HepG2 (cell line): ENCODE measurements around the gene METTL26. TPM values are rescaled to one million over a fixed set of nuclear protein-coding genes. Genes with fewer than 3 reads are reported as not detected.

ENCODE experiments used
- CREB3 ChIP-seq: sonication (generic); formaldehyde crosslinking; IDR thresholded peaks from 2 replicates; pipeline ENCODE4 v1.5.0; 2020; ENCODE audit warnings: missing genetic modification reagents
- ETS1 ChIP-seq: sonication (generic); formaldehyde crosslinking; IDR thresholded peaks from 2 replicates; pipeline ENCODE4 v1.4.0; 2020; ENCODE audit warnings: missing genetic modification reagents
- HMG20B ChIP-seq: conservative IDR thresholded peaks from 2 replicates; pipeline ENCODE4 v1.6.1; 2016; ENCODE audit warnings: missing genetic modification reagents, missing compliant biosample characterization
- MAFG ChIP-seq: sonication (generic); formaldehyde crosslinking; IDR thresholded peaks from 2 replicates; pipeline ENCODE4 v1.5.1; 2020; ENCODE audit warnings: mild to moderate bottlenecking, missing genetic modification reagents
- NCOA5 ChIP-seq: sonication (generic); formaldehyde crosslinking; IDR thresholded peaks from 2 replicates; pipeline ENCODE4 v1.4.0; 2020; ENCODE audit warnings: missing genetic modification reagents
- PLRG1 ChIP-seq: fragments of 450-650 bp; conservative IDR thresholded peaks from 2 replicates; pipeline ENCODE4 v1.6.1; 2016
- POLR2A ChIP-seq, 2 experiments: IDR thresholded peaks; 2 replicates each; pipeline ENCODE4 v1.6.1; 2011; ENCODE audit warnings: low read depth in 2 of 2, low read length in 2 of 2, mild to moderate bottlenecking in 1 of 2, moderate library complexity in 1 of 2; ENCODE audit not compliant: insufficient read depth in 1 of 2
- SIX1 ChIP-seq: sonication (generic); formaldehyde crosslinking; IDR thresholded peaks from 2 replicates; pipeline ENCODE4 v1.4.0; 2020; ENCODE audit warnings: missing genetic modification reagents, borderline replicate concordance
- SIX4 ChIP-seq: sonication (generic); formaldehyde crosslinking; IDR thresholded peaks from 2 replicates; pipeline ENCODE4 v1.4.0; 2020; ENCODE audit warnings: missing genetic modification reagents
- SP4 ChIP-seq: sonication (generic); formaldehyde crosslinking; IDR thresholded peaks from 2 replicates; pipeline ENCODE4 v1.8.1; 2023; ENCODE audit warnings: mild to moderate bottlenecking, missing genetic modification reagents
- TEF ChIP-seq: sonication (generic); formaldehyde crosslinking; IDR thresholded peaks from 2 replicates; pipeline ENCODE4 v1.5.0; 2020; ENCODE audit warnings: missing genetic modification reagents
- ZBTB42 ChIP-seq: sonication (generic); formaldehyde crosslinking; IDR thresholded peaks from 2 replicates; pipeline ENCODE4 v1.5.0; 2020; ENCODE audit warnings: mild to moderate bottlenecking, missing genetic modification reagents
- ZBTB7B ChIP-seq: sonication (generic); formaldehyde crosslinking; IDR thresholded peaks from 2 replicates; pipeline ENCODE4 v1.4.0; 2020; ENCODE audit warnings: missing genetic modification reagents
- ZC3H4 ChIP-seq: sonication (generic); formaldehyde crosslinking; IDR thresholded peaks from 2 replicates; pipeline ENCODE4 v1.4.0; 2020; ENCODE audit warnings: missing genetic modification reagents, borderline replicate concordance
- ZFP1 ChIP-seq: IDR thresholded peaks from 2 replicates; pipeline ENCODE4 v1.6.1; 2016
- ZNF20 ChIP-seq: sonication (generic); formaldehyde crosslinking; IDR thresholded peaks from 2 replicates; pipeline ENCODE4 v1.4.0; 2020; ENCODE audit warnings: mild to moderate bottlenecking, moderate library complexity, missing genetic modification reagents
- ZNF652 ChIP-seq: IDR thresholded peaks from 2 replicates; pipeline ENCODE4 v1.6.1; 2016; ENCODE audit warnings: low read depth, borderline replicate concordance
- polyA plus RNA-seq, 8 experiments: library from polyadenylated mRNA; depleted of rRNA in 3 of 8; stranded (reverse) in 7 of 8; unstranded in 1 of 8; fragments of >200 nt; fragmentation: Illumina TruSeq in 4 of 8; extraction: Trizol in 4 of 8; gene quantifications; 2 replicates each; pipeline versions ENCODE4 v1.2.1 to v1.2.3, GENCODE V29; 2011 to 2016; ENCODE audit warnings: low read depth in 4 of 8, missing spikeins in 1 of 8, mixed read lengths in 1 of 8; ENCODE audit not compliant: insufficient read depth in 1 of 8
- total RNA-seq, 5 experiments: library from RNA; depleted of rRNA; stranded (reverse); fragments of >200 nt; fragmentation: Illumina TruSeq; extraction: Trizol; gene quantifications; 2 replicates each; pipeline ENCODE4 v1.2.3, GENCODE V29; 2016; ENCODE audit warnings: low read depth in 1 of 5
- TF ChIP-seq, protein P1 (sequence below): sonication (generic); formaldehyde crosslinking; IDR thresholded peaks from 2 replicates; pipeline ENCODE4 v1.9.0; 2022; ENCODE audit warnings: low read depth, missing genetic modification reagents
- TF ChIP-seq, protein P2 (sequence below): sonication (generic); formaldehyde crosslinking; IDR thresholded peaks from 2 replicates; pipeline ENCODE4 v1.4.0; 2020; ENCODE audit warnings: missing genetic modification reagents
- TF ChIP-seq, protein P3 (sequence below): sonication (generic); formaldehyde crosslinking; conservative IDR thresholded peaks from 2 replicates; pipeline ENCODE4 v1.4.0; 2020; ENCODE audit warnings: missing genetic modification reagents

Gene METTL26
- total and polyA plus RNA-seq, 2 of the 13 experiments (the other 11 are each of a cell fraction or from before 2014, with no cell fraction given), result 65.5 to 70.1 TPM

DNA sequence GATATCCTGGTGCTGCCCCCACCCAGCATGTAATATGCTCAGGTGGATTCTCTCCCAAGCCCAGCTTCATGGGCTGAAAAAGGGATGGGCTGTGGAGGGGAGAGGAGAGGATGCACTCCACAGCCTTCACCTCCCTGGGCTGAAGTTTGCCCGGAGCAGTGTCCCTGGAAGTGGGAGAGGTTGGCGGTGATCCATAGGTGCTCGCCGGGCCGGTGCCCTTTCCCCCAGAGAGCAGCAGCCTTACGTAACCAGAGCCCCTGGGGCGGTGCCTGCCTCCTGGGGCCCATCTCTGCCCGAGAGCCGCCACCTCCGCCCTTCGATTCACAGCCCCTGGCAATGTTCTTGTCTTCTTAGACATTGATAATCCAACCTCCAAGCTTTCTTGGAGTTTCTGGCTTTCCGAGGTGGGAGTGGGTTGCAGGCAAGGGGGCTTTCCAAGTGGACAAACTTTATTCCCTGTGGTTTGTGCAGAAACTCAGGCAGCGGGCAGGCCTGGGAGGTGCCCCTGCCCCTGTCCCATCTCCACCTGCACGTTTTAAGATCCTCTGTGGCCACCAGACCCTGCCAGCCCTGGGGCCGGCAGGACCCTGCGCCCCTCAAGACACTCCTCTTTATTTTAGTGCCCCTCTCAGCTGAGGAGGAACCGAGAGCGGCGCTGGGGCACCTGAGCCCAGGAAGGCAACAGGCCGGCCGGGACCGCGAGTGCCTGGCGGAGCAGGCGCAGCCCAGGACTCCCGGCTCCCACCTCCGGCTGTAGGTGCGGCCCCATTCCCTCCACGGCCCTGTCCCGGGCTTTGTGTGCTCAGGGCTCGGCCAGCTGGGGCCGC is 10.0 kb upstream of the METTL26 start (continued):
- TF ChIP-seq TEF (CRISPR knock-in tag) (no peak), ZC3H4 (CRISPR knock-in tag) (no peak), ETS1 (no peak), SP4 (CRISPR knock-in tag) (no peak; the same call in 1 of the 2 replicates), ZNF20 (CRISPR knock-in tag) (no peak), POLR2A (IDR thresholded peaks at IDR 0.05; ENCODE audit: insufficient read depth in 1 of 2, low read depth in 2 of 2, low read length in 2 of 2) (peak; percentile 45 to 61), NCOA5 (CRISPR knock-in tag) (no peak), ZBTB7B (peak; percentile 79), ZFP1 (CRISPR knock-in tag) (0 out of 2 replicates have a peak, but pooled peaks have one; percentile 41), MAFG (CRISPR knock-in tag) (no peak), SIX1 (no peak), ZNF652 (CRISPR knock-in tag) (no peak), SIX4 (CRISPR knock-in tag) (no peak), HMG20B (no peak), CREB3 (CRISPR knock-in tag) (no peak), ZBTB42 (CRISPR knock-in tag) (no peak), PLRG1 (no peak)
- TF ChIP-seq, protein P1, sequence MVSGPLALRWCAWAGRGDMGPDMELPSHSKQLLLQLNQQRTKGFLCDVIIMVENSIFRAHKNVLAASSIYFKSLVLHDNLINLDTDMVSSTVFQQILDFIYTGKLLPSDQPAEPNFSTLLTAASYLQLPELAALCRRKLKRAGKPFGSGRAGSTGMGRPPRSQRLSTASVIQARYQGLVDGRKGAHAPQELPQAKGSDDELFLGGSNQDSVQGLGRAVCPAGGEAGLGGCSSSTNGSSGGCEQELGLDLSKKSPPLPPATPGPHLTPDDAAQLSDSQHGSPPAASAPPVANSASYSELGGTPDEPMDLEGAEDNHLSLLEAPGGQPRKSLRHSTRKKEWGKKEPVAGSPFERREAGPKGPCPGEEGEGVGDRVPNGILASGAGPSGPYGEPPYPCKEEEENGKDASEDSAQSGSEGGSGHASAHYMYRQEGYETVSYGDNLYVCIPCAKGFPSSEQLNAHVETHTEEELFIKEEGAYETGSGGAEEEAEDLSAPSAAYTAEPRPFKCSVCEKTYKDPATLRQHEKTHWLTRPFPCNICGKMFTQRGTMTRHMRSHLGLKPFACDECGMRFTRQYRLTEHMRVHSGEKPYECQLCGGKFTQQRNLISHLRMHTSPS (CRISPR knock-in tag), result peak; percentile 81
- TF ChIP-seq, protein P2, sequence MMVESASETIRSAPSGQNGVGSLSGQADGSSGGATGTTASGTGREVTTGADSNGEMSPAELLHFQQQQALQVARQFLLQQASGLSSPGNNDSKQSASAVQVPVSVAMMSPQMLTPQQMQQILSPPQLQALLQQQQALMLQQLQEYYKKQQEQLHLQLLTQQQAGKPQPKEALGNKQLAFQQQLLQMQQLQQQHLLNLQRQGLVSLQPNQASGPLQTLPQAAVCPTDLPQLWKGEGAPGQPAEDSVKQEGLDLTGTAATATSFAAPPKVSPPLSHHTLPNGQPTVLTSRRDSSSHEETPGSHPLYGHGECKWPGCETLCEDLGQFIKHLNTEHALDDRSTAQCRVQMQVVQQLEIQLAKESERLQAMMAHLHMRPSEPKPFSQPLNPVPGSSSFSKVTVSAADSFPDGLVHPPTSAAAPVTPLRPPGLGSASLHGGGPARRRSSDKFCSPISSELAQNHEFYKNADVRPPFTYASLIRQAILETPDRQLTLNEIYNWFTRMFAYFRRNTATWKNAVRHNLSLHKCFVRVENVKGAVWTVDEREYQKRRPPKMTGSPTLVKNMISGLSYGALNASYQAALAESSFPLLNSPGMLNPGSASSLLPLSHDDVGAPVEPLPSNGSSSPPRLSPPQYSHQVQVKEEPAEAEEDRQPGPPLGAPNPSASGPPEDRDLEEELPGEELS (CRISPR knock-in tag), result no peak
- TF ChIP-seq, protein P3, sequence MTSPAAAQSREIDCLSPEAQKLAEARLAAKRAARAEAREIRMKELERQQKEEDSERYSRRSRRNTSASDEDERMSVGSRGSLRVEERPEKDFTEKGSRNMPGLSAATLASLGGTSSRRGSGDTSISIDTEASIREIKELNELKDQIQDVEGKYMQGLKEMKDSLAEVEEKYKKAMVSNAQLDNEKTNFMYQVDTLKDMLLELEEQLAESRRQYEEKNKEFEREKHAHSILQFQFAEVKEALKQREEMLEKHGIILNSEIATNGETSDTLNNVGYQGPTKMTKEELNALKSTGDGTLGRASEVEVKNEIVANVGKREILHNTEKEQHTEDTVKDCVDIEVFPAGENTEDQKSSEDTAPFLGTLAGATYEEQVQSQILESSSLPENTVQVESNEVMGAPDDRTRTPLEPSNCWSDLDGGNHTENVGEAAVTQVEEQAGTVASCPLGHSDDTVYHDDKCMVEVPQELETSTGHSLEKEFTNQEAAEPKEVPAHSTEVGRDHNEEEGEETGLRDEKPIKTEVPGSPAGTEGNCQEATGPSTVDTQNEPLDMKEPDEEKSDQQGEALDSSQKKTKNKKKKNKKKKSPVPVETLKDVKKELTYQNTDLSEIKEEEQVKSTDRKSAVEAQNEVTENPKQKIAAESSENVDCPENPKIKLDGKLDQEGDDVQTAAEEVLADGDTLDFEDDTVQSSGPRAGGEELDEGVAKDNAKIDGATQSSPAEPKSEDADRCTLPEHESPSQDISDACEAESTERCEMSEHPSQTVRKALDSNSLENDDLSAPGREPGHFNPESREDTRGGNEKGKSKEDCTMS (CRISPR knock-in tag), result no peak
